GM23338 (cell line): Measurements from ENCODE around the gene RASEF.

Source experiments
- CREB1 ChIP-seq: fragments of 250-450 bp; sonication (Bioruptor Pico); IDR thresholded peaks from 2 replicates; pipeline ENCODE4 v1.5.0; 2020; ENCODE audit warnings: low read depth, mild to moderate bottlenecking, moderate library complexity
- CTCF ChIP-seq, 2 experiments: fragments of 200-600 bp in 1 of 2; sonication (generic) in 1 of 2; conservative IDR thresholded peaks; 2 replicates each; pipeline versions ENCODE4 v1.5.1 to v1.6.1; 2016 to 2017; ENCODE audit warnings: antibody characterized with exemption in 2 of 2, low read depth in 2 of 2, mild to moderate bottlenecking in 2 of 2, moderate library complexity in 1 of 2
- ETS1 ChIP-seq: IDR thresholded peaks from 2 replicates; pipeline ENCODE4 v1.6.1; 2016; ENCODE audit warnings: antibody characterized with exemption
- EZH2 ChIP-seq: fragments of 200-600 bp; sonication (generic); IDR thresholded peaks from one replicate; pipeline ENCODE4 v1.8.0; 2017; ENCODE audit warnings: antibody characterized with exemption, mild to moderate bottlenecking, low read depth; ENCODE audit not compliant: unreplicated experiment
- EZH2phosphoT487 ChIP-seq: fragments of 200-600 bp; sonication (generic); IDR thresholded peaks from one replicate; pipeline ENCODE4 v1.8.1; 2018; ENCODE audit warnings: antibody characterized with exemption; ENCODE audit not compliant: unreplicated experiment
- JUNB ChIP-seq: IDR thresholded peaks from one replicate; pipeline ENCODE4 v1.6.1; 2016; ENCODE audit warnings: antibody characterized with exemption; ENCODE audit not compliant: unreplicated experiment
- POLR2AphosphoS5 ChIP-seq: IDR thresholded peaks from 2 replicates; pipeline ENCODE4 v1.6.1; 2016; ENCODE audit warnings: antibody characterized with exemption, low read depth
- STAT1 ChIP-seq: IDR thresholded peaks from one replicate; pipeline ENCODE4 v1.6.1; 2016; ENCODE audit warnings: antibody characterized with exemption; ENCODE audit not compliant: unreplicated experiment
- ZNF114 ChIP-seq: fragments of 250-450 bp; sonication (Bioruptor Pico); IDR thresholded peaks from 2 replicates; pipeline ENCODE4 v1.5.0; 2020; ENCODE audit warnings: mild to moderate bottlenecking, moderate library complexity
- TF ChIP-seq, protein P1 (sequence below): IDR thresholded peaks from one replicate; pipeline ENCODE4 v1.6.1; 2018; ENCODE audit warnings: antibody characterized with exemption; ENCODE audit not compliant: unreplicated experiment

DNA sequence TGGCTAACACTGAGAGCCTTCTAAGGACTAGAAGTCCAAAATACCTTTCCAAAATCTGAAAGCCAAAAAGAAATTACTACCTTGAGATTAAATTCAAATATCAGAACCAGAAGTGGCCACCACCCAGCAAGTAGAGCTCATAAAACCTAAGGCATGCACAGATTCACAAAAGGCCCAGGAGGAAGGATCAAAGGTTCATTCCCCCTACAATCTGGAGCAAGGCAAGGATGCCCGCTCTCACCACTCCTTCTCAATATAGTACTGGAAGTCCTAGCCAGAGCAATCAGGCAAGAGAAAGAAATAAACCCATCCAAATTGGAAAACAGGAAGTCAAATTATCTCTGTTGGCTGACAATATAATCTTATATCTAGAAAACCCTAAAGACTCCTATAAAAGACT lies 6.0 kb downstream of the RASEF start:
- TF ChIP-seq CTCF (conservative IDR thresholded peaks at IDR 0.05; ENCODE audit: low read depth in 2 of 2) (no peak), EZH2 (no peak), POLR2AphosphoS5 (no peak), STAT1 (no peak), JUNB (no peak), CREB1 (CRISPR knock-in tag) (no peak), EZH2phosphoT487 (no peak), ZNF114 (CRISPR knock-in tag) (no peak), ETS1 (no peak)
- TF ChIP-seq, protein P1, sequence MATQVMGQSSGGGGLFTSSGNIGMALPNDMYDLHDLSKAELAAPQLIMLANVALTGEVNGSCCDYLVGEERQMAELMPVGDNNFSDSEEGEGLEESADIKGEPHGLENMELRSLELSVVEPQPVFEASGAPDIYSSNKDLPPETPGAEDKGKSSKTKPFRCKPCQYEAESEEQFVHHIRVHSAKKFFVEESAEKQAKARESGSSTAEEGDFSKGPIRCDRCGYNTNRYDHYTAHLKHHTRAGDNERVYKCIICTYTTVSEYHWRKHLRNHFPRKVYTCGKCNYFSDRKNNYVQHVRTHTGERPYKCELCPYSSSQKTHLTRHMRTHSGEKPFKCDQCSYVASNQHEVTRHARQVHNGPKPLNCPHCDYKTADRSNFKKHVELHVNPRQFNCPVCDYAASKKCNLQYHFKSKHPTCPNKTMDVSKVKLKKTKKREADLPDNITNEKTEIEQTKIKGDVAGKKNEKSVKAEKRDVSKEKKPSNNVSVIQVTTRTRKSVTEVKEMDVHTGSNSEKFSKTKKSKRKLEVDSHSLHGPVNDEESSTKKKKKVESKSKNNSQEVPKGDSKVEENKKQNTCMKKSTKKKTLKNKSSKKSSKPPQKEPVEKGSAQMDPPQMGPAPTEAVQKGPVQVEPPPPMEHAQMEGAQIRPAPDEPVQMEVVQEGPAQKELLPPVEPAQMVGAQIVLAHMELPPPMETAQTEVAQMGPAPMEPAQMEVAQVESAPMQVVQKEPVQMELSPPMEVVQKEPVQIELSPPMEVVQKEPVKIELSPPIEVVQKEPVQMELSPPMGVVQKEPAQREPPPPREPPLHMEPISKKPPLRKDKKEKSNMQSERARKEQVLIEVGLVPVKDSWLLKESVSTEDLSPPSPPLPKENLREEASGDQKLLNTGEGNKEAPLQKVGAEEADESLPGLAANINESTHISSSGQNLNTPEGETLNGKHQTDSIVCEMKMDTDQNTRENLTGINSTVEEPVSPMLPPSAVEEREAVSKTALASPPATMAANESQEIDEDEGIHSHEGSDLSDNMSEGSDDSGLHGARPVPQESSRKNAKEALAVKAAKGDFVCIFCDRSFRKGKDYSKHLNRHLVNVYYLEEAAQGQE = no peak
